Coronary artery (tissue), 2 donors: Measurements from ENCODE around the gene HCFC1R1.
A peak's percentile ranks its signal among the peaks of the same experiment; 100 is the strongest.

Experiments used
- DNase-seq: peaks from one replicate; pipeline ENCODE4 v3.0.0-alpha.2; 2017; ENCODE audit warnings: low spot score
- H3K27ac ChIP-seq, 2 donors: fragments of 200-600 bp; sonication (generic); one replicate each; pipeline ENCODE4 v1.5.1; 2016 to 2019
- H3K4me3 ChIP-seq: fragments of 200-600 bp; sonication (generic); 2 replicates; pipeline ENCODE4 v1.5.1; 2016; ENCODE audit warnings: mild to moderate bottlenecking, moderate library complexity
- CTCF ChIP-seq: fragments of 200-600 bp; sonication (generic); IDR thresholded peaks from one replicate; pipeline ENCODE4 v1.5.1; 2019; ENCODE audit warnings: antibody characterized with exemption

The HCFC1R1 gene

GRCh38 chr16:3046641-3047386 is 23.1 kb upstream of the HCFC1R1 start:
- peak overlapping the region; percentile 69 for H3K4me3 ChIP-seq
- DNase-seq = no peak
- no peak for TF ChIP-seq CTCF
- H3K27ac ChIP-seq = no peak overlapping the region

- Histone ChIP-seq H3K4me3 (peak within 1 kb of the TSS; percentile 69), H3K27ac (no peak within 1 kb of the TSS)
- no peak for DNase-seq
- TF ChIP-seq CTCF = no peak
Measured at GRCh38 chr16:3045758-3046640, 22.3 kb upstream of the HCFC1R1 start, which contains the start of gene MMP25. MMP25 (plus strand) TSS chr16:3046561; CDS start chr16:3046918, 357 bp downstream.

GRCh38 chr16:3044708-3045107 is 21.0 kb upstream of the HCFC1R1 start:
- DNase-seq = no peak
- TF ChIP-seq CTCF = no peak
- no peak overlapping the region for H3K27ac ChIP-seq
- no peak overlapping the region for H3K4me3 ChIP-seq

- Histone ChIP-seq H3K27ac (no peak overlapping the region), H3K4me3 (no peak overlapping the region)
- DNase-seq = no peak
- no peak for TF ChIP-seq CTCF
Measured at GRCh38 chr16:3042376-3042775, 18.6 kb upstream of the HCFC1R1 start.

GRCh38 chr16:3038896-3039295 is 15.2 kb upstream of the HCFC1R1 start:
- no peak for TF ChIP-seq CTCF
- Histone ChIP-seq H3K27ac (no peak overlapping the region), H3K4me3 (no peak overlapping the region)
- DNase-seq = no peak

GRCh38 chr16:3038256-3038655 is 14.5 kb upstream of the HCFC1R1 start:
- DNase-seq = no peak
- no peak for TF ChIP-seq CTCF
- H3K4me3 ChIP-seq = no peak overlapping the region
- H3K27ac ChIP-seq = no peak overlapping the region
